Testis (tissue), 3 donors: ENCODE results near the gene CUX1. TPM values are rescaled to one million over a fixed set of nuclear protein-coding genes. Genes with fewer than 3 reads are reported as not detected.

Source experiments
- DNase-seq: peaks from one replicate; pipeline ENCODE4 v3.0.0-alpha.2; 2019
- H3K27ac ChIP-seq, 2 donors: fragments of 200-600 bp; sonication (generic); one replicate each; pipeline ENCODE4 v1.5.1; 2019
- H3K27me3 ChIP-seq: fragments of 200-600 bp; sonication (generic); one replicate; pipeline ENCODE4 v1.5.1; 2019
- H3K36me3 ChIP-seq: fragments of 200-600 bp; sonication (generic); one replicate; pipeline ENCODE4 v1.5.1; 2017; ENCODE audit warnings: low read depth; ENCODE audit errors: missing control alignments
- H3K4me1 ChIP-seq: fragments of 200-600 bp; sonication (generic); one replicate; pipeline ENCODE4 v1.5.1; 2019
- H3K4me3 ChIP-seq, 2 donors: fragments of 200-600 bp; sonication (generic); one replicate each; pipeline ENCODE4 v1.5.1; 2017 to 2019
- H3K9me3 ChIP-seq: fragments of 200-600 bp; sonication (generic); one replicate; pipeline ENCODE4 v1.5.1; 2017
- POLR2A ChIP-seq: fragments of 450-650 bp; IDR thresholded peaks from one replicate; pipeline ENCODE4 v1.6.1; 2017; ENCODE audit warnings: antibody characterized with exemption, mild to moderate bottlenecking, moderate library complexity
- WGBS, 2 donors: methylation state at CpG; one replicate each; pipeline ENCODE4 v1.1.5; 2018; 5-methylcytosine and 5-hydroxymethylcytosine counted together
- intact Hi-C: fragments of 100-400 bp; cut with DNase I; formaldehyde crosslinking; loops from one replicate; pipeline ENCODE4 v1.15.1; 2023; ENCODE audit warnings: low total_unique reads
- polyA plus RNA-seq: library from polyadenylated mRNA; stranded (reverse); fragments of 350-450 nt; fragmentation: Illumina TruSeq; extraction: RNeasy Lipid Tissue Mini Kit (QIAGEN cat#74804); gene quantifications from one replicate; pipeline ENCODE4 v1.2.3, GENCODE V29; 2014; ENCODE audit warnings: low read depth, low replicate concordance; ENCODE audit not compliant: insufficient read depth
- total RNA-seq, 2 donors: library from RNA; depleted of rRNA; stranded (reverse); fragments of >200 nt; gene quantifications; one replicate each; pipeline ENCODE4 v1.2.3, GENCODE V29; 2016
- TF ChIP-seq, protein P1 (sequence below), 3 experiments: fragments of 450-650 bp in 2 of 3; fragments of 200-600 bp in 1 of 3; sonication (generic) in 1 of 3; IDR thresholded peaks; one replicate each; pipeline ENCODE4 v1.5.1; 2016 to 2019; ENCODE audit warnings: antibody characterized with exemption in 3 of 3, mild to moderate bottlenecking in 2 of 3, moderate library complexity in 1 of 3

Gene CUX1
- total and polyA plus RNA-seq, 3 donors from 2014 or later, result 30.8 to 46.3 (median 43.1) TPM

DNA sequence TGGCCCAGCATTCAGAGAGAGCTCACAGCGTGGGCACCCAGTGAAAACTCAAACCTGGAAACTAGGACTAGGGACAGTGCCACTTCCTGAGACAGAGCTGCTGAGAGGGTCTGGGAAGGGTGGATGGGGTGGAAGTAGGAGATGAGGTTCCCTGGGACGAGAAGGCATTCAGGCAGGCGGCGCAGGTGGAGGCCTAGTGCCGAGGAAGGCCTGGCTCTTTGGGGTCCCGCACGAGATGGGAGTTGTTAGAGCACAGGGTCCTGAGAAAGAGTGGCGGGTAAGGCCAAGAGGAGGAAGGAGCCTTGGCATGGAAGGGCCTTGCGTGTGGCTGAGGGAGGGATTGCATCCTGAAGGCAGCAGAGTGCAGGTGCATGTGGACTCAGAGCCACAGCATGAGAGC lies 339.4 kb downstream of the CUX1 start:
- peaks cover 16% of the 10 kb centered on the region for H3K4me1 ChIP-seq
- DNase-seq, result no peak
- no peak overlapping the region for H3K4me3 ChIP-seq
- no peak for TF ChIP-seq POLR2A
- TF ChIP-seq, protein P1, sequence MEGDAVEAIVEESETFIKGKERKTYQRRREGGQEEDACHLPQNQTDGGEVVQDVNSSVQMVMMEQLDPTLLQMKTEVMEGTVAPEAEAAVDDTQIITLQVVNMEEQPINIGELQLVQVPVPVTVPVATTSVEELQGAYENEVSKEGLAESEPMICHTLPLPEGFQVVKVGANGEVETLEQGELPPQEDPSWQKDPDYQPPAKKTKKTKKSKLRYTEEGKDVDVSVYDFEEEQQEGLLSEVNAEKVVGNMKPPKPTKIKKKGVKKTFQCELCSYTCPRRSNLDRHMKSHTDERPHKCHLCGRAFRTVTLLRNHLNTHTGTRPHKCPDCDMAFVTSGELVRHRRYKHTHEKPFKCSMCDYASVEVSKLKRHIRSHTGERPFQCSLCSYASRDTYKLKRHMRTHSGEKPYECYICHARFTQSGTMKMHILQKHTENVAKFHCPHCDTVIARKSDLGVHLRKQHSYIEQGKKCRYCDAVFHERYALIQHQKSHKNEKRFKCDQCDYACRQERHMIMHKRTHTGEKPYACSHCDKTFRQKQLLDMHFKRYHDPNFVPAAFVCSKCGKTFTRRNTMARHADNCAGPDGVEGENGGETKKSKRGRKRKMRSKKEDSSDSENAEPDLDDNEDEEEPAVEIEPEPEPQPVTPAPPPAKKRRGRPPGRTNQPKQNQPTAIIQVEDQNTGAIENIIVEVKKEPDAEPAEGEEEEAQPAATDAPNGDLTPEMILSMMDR (IDR thresholded peaks at IDR 0.05), result no peak
- H3K9me3 ChIP-seq, result no peaks in the 10 kb centered on the region
- WGBS, 2 donors, result 96 to 98% methylated on average over 9 of the region's 9 CpGs
- intact Hi-C loops, result no loop called here
- no peaks in the 10 kb centered on the region for H3K36me3 ChIP-seq
- H3K27ac ChIP-seq, result peak overlapping the region; percentile 1 to 7
- no peaks in the 10 kb centered on the region for H3K27me3 ChIP-seq

DNA sequence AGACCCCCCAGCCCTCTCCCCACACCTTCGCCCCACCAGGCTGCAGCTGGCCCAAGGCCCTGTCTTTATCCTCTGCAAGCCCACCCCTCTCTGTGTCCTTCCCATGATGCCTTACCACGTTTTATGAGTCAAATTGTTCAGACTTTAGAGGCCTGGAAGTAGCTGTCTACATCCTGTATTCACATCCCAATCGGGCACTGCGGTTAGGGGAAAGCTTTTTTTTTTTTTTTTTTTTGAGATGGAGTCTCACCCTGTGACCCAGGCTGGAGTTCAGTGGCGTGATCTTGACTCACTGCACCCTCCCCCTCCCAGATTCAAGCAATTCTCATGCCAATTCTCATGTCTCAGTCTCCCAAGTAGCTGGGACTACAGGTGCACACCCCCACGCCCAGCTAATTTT lies 347.7 kb downstream of the CUX1 start:
- Histone ChIP-seq H3K9me3 (no peaks in the 10 kb centered on the region), H3K4me3 (no peak overlapping the region), H3K27ac (no peak overlapping the region), H3K4me1 (no peaks in the 10 kb centered on the region), H3K27me3 (no peaks in the 10 kb centered on the region), H3K36me3 (no peaks in the 10 kb centered on the region)
- 89 to 92% methylated on average over 6 of the region's 6 CpGs for WGBS, 2 donors
- DNase-seq, result no peak
- intact Hi-C loops, result no loop called here
- TF ChIP-seq, protein P1 (IDR thresholded peaks at IDR 0.05), result no peak
- TF ChIP-seq POLR2A, result no peak

DNA sequence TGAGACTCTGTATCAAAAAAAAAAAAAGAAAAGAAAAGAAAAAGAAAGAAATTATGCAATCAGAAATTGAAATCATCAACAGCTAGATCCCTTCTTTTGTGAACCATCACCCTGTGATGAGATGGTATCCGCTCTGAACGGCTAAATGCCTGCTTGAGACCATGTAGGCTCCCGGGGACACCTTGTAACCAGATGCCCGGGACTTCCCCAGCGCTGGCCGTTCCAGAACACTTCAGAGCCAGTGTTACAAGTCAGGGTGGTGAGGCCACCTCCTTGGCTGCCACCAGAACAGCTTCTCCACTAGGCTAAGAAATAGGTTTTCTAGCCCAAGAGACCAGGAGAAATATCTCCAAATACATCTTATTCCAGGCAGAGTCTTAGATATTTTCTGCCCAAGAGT lies 349.8 kb downstream of the CUX1 start:
- no peak overlapping the region for H3K27ac ChIP-seq
- DNase-seq, result no peak
- no peaks in the 10 kb centered on the region for H3K4me1 ChIP-seq
- no peaks in the 10 kb centered on the region for H3K36me3 ChIP-seq
- H3K27me3 ChIP-seq, result no peaks in the 10 kb centered on the region
- intact Hi-C loops, result no loop called here
- WGBS, 2 donors, result 73 to 95% methylated on average over 6 of the region's 6 CpGs
- TF ChIP-seq, protein P1 (IDR thresholded peaks at IDR 0.05), result no peak
- TF ChIP-seq POLR2A, result no peak
- H3K4me3 ChIP-seq, result no peak overlapping the region
- no peaks in the 10 kb centered on the region for H3K9me3 ChIP-seq

DNA sequence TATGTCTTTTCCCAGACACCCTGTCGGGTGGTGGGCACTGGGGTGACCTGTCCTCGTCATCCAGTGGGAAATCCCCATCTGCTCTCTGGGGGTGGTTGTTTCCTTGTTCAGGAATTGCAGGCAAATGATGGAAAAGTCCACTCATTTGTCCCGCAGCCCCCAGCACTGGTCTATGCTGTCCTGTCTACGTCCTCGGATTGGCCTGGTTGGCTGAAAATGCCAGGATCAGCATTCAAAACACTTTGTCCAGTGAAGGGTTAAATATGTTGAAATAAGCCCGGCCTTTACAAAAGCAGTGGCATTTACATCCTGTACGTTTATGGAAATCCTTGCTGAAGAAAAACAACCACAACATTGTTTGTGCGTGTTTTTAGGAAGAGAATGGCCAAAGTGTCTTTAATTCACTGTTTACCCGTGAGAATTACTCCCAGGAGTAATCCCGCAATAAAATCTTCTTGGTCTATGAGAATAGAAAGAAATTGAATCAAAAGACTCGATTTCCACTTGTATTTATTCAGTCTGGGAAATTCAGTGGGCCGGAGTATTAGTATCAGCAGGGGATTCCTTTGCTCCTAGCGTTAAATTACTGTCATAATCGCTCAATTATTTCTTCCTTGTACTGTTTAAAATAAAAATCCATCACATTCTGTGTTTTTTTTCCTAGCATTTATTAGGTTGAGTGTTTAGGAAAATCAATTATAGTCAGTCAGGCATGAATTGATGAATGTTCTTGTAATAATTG lies 352.4 kb downstream of the CUX1 start:
- TF ChIP-seq, protein P1 (IDR thresholded peaks at IDR 0.05), result no peak
- no peak for TF ChIP-seq POLR2A
- WGBS, 2 donors, result 47 to 56% methylated on average over 13 to 14 of the region's 14 CpGs
- Histone ChIP-seq H3K9me3 (no peaks in the 10 kb centered on the region), H3K27ac (peak overlapping the region in 1 of 2 donors; percentile 57), H3K36me3 (no peaks in the 10 kb centered on the region), H3K4me1 (no peaks in the 10 kb centered on the region), H3K4me3 (no peak overlapping the region), H3K27me3 (no peaks in the 10 kb centered on the region)
- intact Hi-C loops, result no loop called here
- no peak for DNase-seq
